Measurements from ENCODE around the gene DNAH2. TPM values are rescaled to one million over a fixed set of nuclear protein-coding genes. Genes with fewer than 3 reads are reported as not detected.
A peak's percentile ranks its signal among the peaks of the same experiment; 100 is the strongest.

Gene DNAH2
- total RNA-seq, 6 donors from 2014 or later = 0.66 to 34.6 (median 6.0) TPM

GRCh38 chr17:7849130-7849750 lies 131.7 kb downstream of the DNAH2 start:
- DNase-seq (peak in 1 of 2 donors; percentile 77), ATAC-seq (ENCODE audit: low FRiP score in 2 of 2) (no peak)
- H3K27me3 ChIP-seq = no peaks in the 10 kb centered on the region
- WGBS, 2 donors = 89 to 92% methylated on average over 23 to 28 of the region's 35 CpGs
- peaks cover 16 to 41% (median 23%) of the 10 kb centered on the region in 4 donors for H3K4me1 ChIP-seq
- TF ChIP-seq EP300 (IDR thresholded peaks at IDR 0.05) = no peak
- TF ChIP-seq POLR2A (IDR thresholded peaks at IDR 0.05) = no peak
- TF ChIP-seq POLR2AphosphoS5 (IDR thresholded peaks at IDR 0.05) = no peak
- TF ChIP-seq CTCF (IDR thresholded peaks at IDR 0.05) = no peak
- H3K36me3 ChIP-seq = peaks cover 34 to 87% (median 86%) of the 10 kb centered on the region in 4 donors
- no peaks in the 10 kb centered on the region for H3K9me3 ChIP-seq
- no peak overlapping the region for H3K4me3 ChIP-seq
- no peak overlapping the region for H3K27ac ChIP-seq

- ATAC-seq (ENCODE audit: low FRiP score in 2 of 2) (no peak), DNase-seq (no peak)
- 87 to 90% methylated on average over 4 to 12 of the region's 12 CpGs for WGBS, 2 donors
- TF ChIP-seq POLR2AphosphoS5 (IDR thresholded peaks at IDR 0.05) (no peak), CTCF (IDR thresholded peaks at IDR 0.05) (no peak), POLR2A (IDR thresholded peaks at IDR 0.05) (no peak), EP300 (IDR thresholded peaks at IDR 0.05) (no peak)
- no peak overlapping the region for H3K4me3 ChIP-seq
- no peaks in the 10 kb centered on the region for H3K27me3 ChIP-seq
- H3K36me3 ChIP-seq = peaks cover 34 to 91% (median 88%) of the 10 kb centered on the region in 4 donors
- no peaks in the 10 kb centered on the region for H3K9me3 ChIP-seq
- H3K4me1 ChIP-seq = peaks cover 20 to 44% (median 26%) of the 10 kb centered on the region in 4 donors
- H3K27ac ChIP-seq = no peak overlapping the region
Measured at GRCh38 chr17:7849751-7850504, 132.4 kb downstream of the DNAH2 start.

GRCh38 chr17:7850701-7851437 lies 133.3 kb downstream of the DNAH2 start:
- peaks cover 34 to 88% (median 81%) of the 10 kb centered on the region in 4 donors for H3K36me3 ChIP-seq
- no peak for TF ChIP-seq POLR2A (IDR thresholded peaks at IDR 0.05)
- TF ChIP-seq POLR2AphosphoS5 (IDR thresholded peaks at IDR 0.05) = no peak
- ATAC-seq (ENCODE audit: low FRiP score in 2 of 2) = peak in 1 of 2 donors; percentile 0
- DNase-seq = peak in 1 of 2 donors; percentile 63
- H3K9me3 ChIP-seq = no peaks in the 10 kb centered on the region
- WGBS, 2 donors = 92 to 93% methylated on average over 14 to 17 of the region's 17 CpGs
- peak overlapping the region in 1 of 4 donors; percentile 32 for H3K4me3 ChIP-seq
- peak overlapping the region in 2 of 4 donors; percentile 54 to 59 for H3K27ac ChIP-seq
- H3K4me1 ChIP-seq = peaks cover 22 to 44% (median 26%) of the 10 kb centered on the region in 4 donors
- no peaks in the 10 kb centered on the region for H3K27me3 ChIP-seq

- DNase-seq = peak; percentile 94 to 95
- Histone ChIP-seq H3K27ac (peak overlapping the region in 3 of 4 donors; percentile 19 to 59 (median 54)), H3K27me3 (no peaks in the 10 kb centered on the region), H3K4me3 (peak overlapping the region in 3 of 4 donors; percentile 18 to 32 (median 19)), H3K4me1 (peaks cover 28 to 44% (median 33%) of the 10 kb centered on the region in 4 donors), H3K9me3 (no peaks in the 10 kb centered on the region), H3K36me3 (peaks cover 30 to 80% (median 73%) of the 10 kb centered on the region in 4 donors)
- peak; percentile 90 to 94 for ATAC-seq (ENCODE audit: low FRiP score in 2 of 2)
- 27 to 68% methylated on average over 5 to 32 of the region's 60 CpGs for WGBS, 2 donors
- peak in 2 of 4 donors; percentile 44 to 52 for TF ChIP-seq POLR2A (IDR thresholded peaks at IDR 0.05)
- peak; percentile 93 to 100 (median 100) for TF ChIP-seq CTCF (IDR thresholded peaks at IDR 0.05)
- TF ChIP-seq EP300 (IDR thresholded peaks at IDR 0.05) = peak in 1 of 4 donors; percentile 25
- TF ChIP-seq POLR2AphosphoS5 (IDR thresholded peaks at IDR 0.05) = peak; percentile 55 to 74
Measured at GRCh38 chr17:7851438-7852261, 134.1 kb downstream of the DNAH2 start.

All from upper lobe of left lung (tissue), 6 donors.